HepG2 (cell line): ENCODE results near the gene TSPAN3. TPM values are rescaled to one million over a fixed set of nuclear protein-coding genes. Genes with fewer than 3 reads are reported as not detected.
A peak's percentile ranks its signal among the peaks of the same experiment; 100 is the strongest.

ENCODE experiments used
- ATAC-seq: fragments of 200-7000 bp; cut with Tn5 transposase; 3 replicates; pipeline ENCODE4 v1.9.1; 2020; ENCODE audit warnings: mild to moderate bottlenecking, moderate library complexity
- BruUV-seq: library from RNA; stranded (reverse); fragments of 400-500 nt; replicated peaks from 2 replicates; lab custom pipeline; 2021; lab: Mats Ljungman, UMichigan
- CTCF ChIA-PET: fragments of 300-600 bp; formaldehyde crosslinking; extraction: SDS; loops from one replicate; lab custom pipeline; 2021; ENCODE audit warnings: low total read pairs, inconsistent platforms, low intra/inter-chr PET ratio; lab: Yijun Ruan, JAX
- POLR2A ChIA-PET: fragments of 350-600 bp; sonication (Branson Sonifier 250); formaldehyde crosslinking; loops from one replicate; lab custom pipeline; 2020; ENCODE audit warnings: antibody characterized with exemption, inconsistent platforms; lab: Yijun Ruan, JAX
- DNase-seq: peaks from one replicate; pipeline ENCODE4 v3.0.0-alpha.2; 2015; ENCODE audit warnings: low spot score
- FAIRE-seq: peaks from 3 replicates; lab custom pipeline; 2011; peaks lifted over from hg19 to GRCh38; lab: Jason Lieb, UNC
- H2AFZ ChIP-seq: one replicate; pipeline ENCODE4 v1.6.1; 2011; ENCODE audit warnings: low read length, inconsistent platforms
- H3K27ac ChIP-seq: fragments of 300-600 bp; 3 replicates; pipeline ENCODE4 v1.8.0; 2011; ENCODE audit warnings: mixed run types, mild to moderate bottlenecking, mixed read lengths, low read length, inconsistent platforms; ENCODE audit not compliant: insufficient read depth; ENCODE audit errors: extremely low read length
- H3K27me3 ChIP-seq, 2 experiments: fragments of 200-600 bp in 1 of 2; 2 replicates in 1 of 2; 3 replicates in 1 of 2; pipeline versions ENCODE4 v1.6.0 to v1.8.0; 2011; ENCODE audit warnings: low read length in 2 of 2, mild to moderate bottlenecking in 2 of 2, moderate library complexity in 2 of 2, inconsistent platforms in 1 of 2; ENCODE audit not compliant: insufficient read depth in 2 of 2, control insufficient read depth in 1 of 2
- H3K36me3 ChIP-seq, 2 experiments: fragments of 200-600 bp in 1 of 2; replicated peaks in 1 of 2; 2 replicates in 1 of 2; 3 replicates in 1 of 2; pipeline versions ENCODE4 v1.5.1 to v1.8.0; 2011; ENCODE audit warnings: low read length in 2 of 2, inconsistent platforms in 1 of 2; ENCODE audit not compliant: insufficient read depth in 2 of 2, control insufficient read depth in 1 of 2
- H3K4me1 ChIP-seq: 2 replicates; pipeline ENCODE4 v1.5.1; 2012; ENCODE audit warnings: low read length, inconsistent platforms; ENCODE audit not compliant: insufficient read depth
- H3K4me2 ChIP-seq: 2 replicates; pipeline ENCODE4 v1.6.0; 2011; ENCODE audit warnings: low read depth, low read length, inconsistent platforms
- H3K4me3 ChIP-seq, 3 experiments: fragments of 200-600 bp in 1 of 3; sonication (generic), shearing (Covaris generic) in 1 of 3; replicated peaks in 1 of 3; 2 replicates each; pipeline ENCODE4 v1.5.1; 2011 to 2016; ENCODE audit warnings: low read length in 3 of 3, inconsistent platforms in 2 of 3, low read depth in 2 of 3, mild to moderate bottlenecking in 2 of 3, control low read depth in 1 of 3, mixed read lengths in 1 of 3; ENCODE audit not compliant: insufficient read depth in 1 of 3
- H3K79me2 ChIP-seq: one replicate; pipeline ENCODE4 v1.6.1; 2011; ENCODE audit warnings: low read length, inconsistent platforms; ENCODE audit not compliant: insufficient read depth
- H3K9ac ChIP-seq: 2 replicates; pipeline ENCODE4 v1.6.0; 2011; ENCODE audit warnings: mild to moderate bottlenecking, low read depth, low read length, inconsistent platforms; ENCODE audit not compliant: insufficient read depth
- H3K9me3 ChIP-seq: 2 replicates; pipeline ENCODE4 v1.5.1; 2012; ENCODE audit warnings: mild to moderate bottlenecking, low read length
- H4K20me1 ChIP-seq: 2 replicates; pipeline ENCODE4 v1.6.0; 2011; ENCODE audit warnings: inconsistent platforms, mild to moderate bottlenecking, low read length, moderate library complexity; ENCODE audit not compliant: insufficient read depth
- AGO2 ChIP-seq: fragments of 200-400 bp; formaldehyde crosslinking; optimal IDR thresholded peaks from 2 replicates; pipeline ENCODE3; 2017; ENCODE audit warnings: mild to moderate bottlenecking, low read depth, low read length, moderate library complexity
- BRCA1 ChIP-seq: sonication (generic); formaldehyde crosslinking; IDR thresholded peaks from 2 replicates; pipeline ENCODE4 v1.4.0; 2020; ENCODE audit warnings: missing genetic modification reagents
- EP300 ChIP-seq, 3 experiments: sonication (generic) in 1 of 3; formaldehyde crosslinking in 1 of 3; IDR thresholded peaks; 2 replicates each; pipeline versions ENCODE4 v1.5.1 to v1.6.1; 2011 to 2020; ENCODE audit warnings: low read depth in 2 of 3, low read length in 2 of 3, borderline replicate concordance in 1 of 3, improper control_type of control experiment in 1 of 3, mild to moderate bottlenecking in 1 of 3, missing genetic modification reagents in 1 of 3, moderate library complexity in 1 of 3
- HMGXB4 ChIP-seq, 2 experiments: sonication (generic) in 1 of 2; formaldehyde crosslinking in 1 of 2; IDR thresholded peaks; 2 replicates each; pipeline versions ENCODE4 v1.4.0 to v1.6.1; 2018 to 2020; ENCODE audit warnings: missing genetic modification reagents in 2 of 2, borderline replicate concordance in 1 of 2, low read depth in 1 of 2, mild to moderate bottlenecking in 1 of 2, missing biosample characterization in 1 of 2
- JARID2 ChIP-seq: sonication (generic); formaldehyde crosslinking; IDR thresholded peaks from 2 replicates; pipeline ENCODE4 v1.8.1; 2023; ENCODE audit warnings: missing genetic modification reagents, inconsistent platforms; ENCODE audit not compliant: insufficient replicate concordance
- KLF16 ChIP-seq, 2 experiments: sonication (generic) in 1 of 2; formaldehyde crosslinking in 1 of 2; IDR thresholded peaks; 2 replicates each; pipeline versions ENCODE4 v1.6.1 to v1.8.0; 2016 to 2023; ENCODE audit warnings: missing genetic modification reagents in 2 of 2, missing compliant biosample characterization in 1 of 2
- NFE2L1 ChIP-seq: sonication (generic); formaldehyde crosslinking; IDR thresholded peaks from 2 replicates; pipeline ENCODE4 v1.4.0; 2020; ENCODE audit warnings: missing genetic modification reagents, mild to moderate bottlenecking, borderline replicate concordance
- PCBP1 ChIP-seq: fragments of 200-400 bp; formaldehyde crosslinking; IDR thresholded peaks from 2 replicates; pipeline ENCODE4 v1.6.1; 2017; ENCODE audit warnings: mild to moderate bottlenecking, low read depth, low read length, borderline replicate concordance
- POLR2AphosphoS2 ChIP-seq: IDR thresholded peaks from 2 replicates; pipeline ENCODE4 v1.6.1; 2011; ENCODE audit warnings: low read depth, low read length, improper control_type of control experiment
- REXO4 ChIP-seq: sonication (generic); formaldehyde crosslinking; IDR thresholded peaks from 2 replicates; pipeline ENCODE4 v1.8.0; 2022; ENCODE audit warnings: missing genetic modification reagents, mild to moderate bottlenecking, borderline replicate concordance
- ZFP36 ChIP-seq: fragments of 150-350 bp; IDR thresholded peaks from 2 replicates; pipeline ENCODE4 v1.6.1; 2018; ENCODE audit warnings: borderline replicate concordance, low read length, low read depth; ENCODE audit not compliant: partially characterized antibody
- WGBS: methylation state at CpG from one replicate; pipeline ENCODE4 v1.1.6; 2017; ENCODE audit warnings: low lambda C conversion rate; 5-methylcytosine and 5-hydroxymethylcytosine counted together
- in situ Hi-C: cut with HindIII; loops from 2 replicates; pipeline ENCODE4 v1.10.0; 2017; ENCODE audit warnings: low pct_unique_long_range_greater_than_20kb; ENCODE audit not compliant: extremely low pct_ligation_motif_present
- intact Hi-C: fragments of 100-400 bp; cut with micrococcal nuclease; formaldehyde crosslinking; loops from one replicate; pipeline ENCODE4 v1.10.0; 2022; ENCODE audit not compliant: unreplicated experiment
- polyA plus RNA-seq, 8 experiments: library from polyadenylated mRNA; depleted of rRNA in 3 of 8; stranded (reverse) in 7 of 8; unstranded in 1 of 8; fragments of >200 nt; fragmentation: Illumina TruSeq in 4 of 8; extraction: Trizol in 4 of 8; gene quantifications; 2 replicates each; pipeline versions ENCODE4 v1.2.1 to v1.2.3, GENCODE V29; 2011 to 2016; ENCODE audit warnings: low read depth in 4 of 8, missing spikeins in 1 of 8, mixed read lengths in 1 of 8; ENCODE audit not compliant: insufficient read depth in 1 of 8
- total RNA-seq, 5 experiments: library from RNA; depleted of rRNA; stranded (reverse); fragments of >200 nt; fragmentation: Illumina TruSeq; extraction: Trizol; gene quantifications; 2 replicates each; pipeline ENCODE4 v1.2.3, GENCODE V29; 2016; ENCODE audit warnings: low read depth in 1 of 5

TSPAN3 gene
- total and polyA plus RNA-seq, 2 of the 13 experiments (the other 11 are each of a cell fraction or from before 2014, with no cell fraction given), result 167 to 170 TPM

DNA sequence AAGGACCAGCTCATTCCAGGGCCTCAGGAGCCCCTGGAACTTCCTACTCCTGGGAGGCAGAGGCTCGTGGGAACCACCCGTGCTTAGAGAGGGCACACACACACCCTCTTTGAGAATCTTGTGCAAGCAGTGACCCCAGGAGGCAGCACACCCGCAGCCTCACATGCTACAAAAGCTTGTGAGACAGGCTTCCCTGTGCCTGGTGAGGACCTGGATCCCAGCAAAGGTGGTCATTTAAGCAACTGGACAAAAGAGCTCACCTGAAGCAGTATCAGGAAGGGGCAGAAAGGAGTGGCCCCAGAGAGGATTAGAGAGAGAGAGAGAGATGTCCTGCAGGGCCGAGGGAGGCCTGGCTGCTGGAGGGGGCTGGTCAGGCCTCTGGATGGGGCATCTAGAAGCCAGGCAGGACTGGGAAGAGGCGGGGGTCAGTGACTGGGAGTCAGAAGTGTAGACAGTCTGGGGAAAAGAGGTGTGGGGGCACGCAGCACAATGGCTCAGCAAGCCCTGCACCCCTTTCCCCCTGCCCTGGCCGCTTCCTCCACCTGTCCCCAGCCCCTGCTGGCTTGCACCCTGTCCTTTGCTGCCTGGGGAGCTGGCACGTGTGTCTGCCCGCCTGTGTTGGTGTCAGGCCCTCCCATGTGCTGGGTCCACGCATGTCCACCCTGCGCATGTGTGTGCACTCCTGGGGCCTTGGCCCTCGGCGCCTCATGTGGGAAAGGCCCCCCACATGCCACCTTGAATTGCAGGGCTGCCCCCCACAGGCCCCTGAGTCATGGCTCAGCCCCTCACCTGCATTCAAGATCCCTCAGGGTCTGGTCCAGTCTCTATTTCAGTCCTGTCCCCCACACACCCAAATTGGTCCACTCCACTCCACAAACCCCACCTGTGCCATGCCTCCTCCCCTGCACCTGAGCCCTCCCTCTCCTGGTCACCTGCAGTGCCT lies 36.9 kb downstream of the TSPAN3 start:
- intact Hi-C loops (loop anchor here (5.0 kb wide), 1 partner anchor 132 kb away; no protein-coding TSS in a partner anchor), in situ Hi-C loops (loop anchor here (10.0 kb wide), 1 partner anchor 129 kb away; the partner anchor contains the start of gene SCAPER)
- H3K4me3 ChIP-seq, result no peak overlapping the region
- ChIA-PET CTCF (no interaction called here), POLR2A (no interaction called here)
- no peak overlapping the region for H3K27ac ChIP-seq
- 94% methylated on average over 4 of the region's 13 CpGs for WGBS
- DNase-seq (no peak), FAIRE-seq (no peak), ATAC-seq (no peak)
- no peak overlapping the region for H2AFZ ChIP-seq
- no TSS peak for BruUV-seq
- peaks cover 46% of the 10 kb centered on the region for H3K4me1 ChIP-seq
- no peaks in the 10 kb centered on the region for H3K9me3 ChIP-seq
- H3K79me2 ChIP-seq, result no peaks in the 10 kb centered on the region
- no peaks in the 10 kb centered on the region for H4K20me1 ChIP-seq
- H3K9ac ChIP-seq, result 0 out of 2 replicates have a peak overlapping the region, but pooled peaks have one; percentile 15
- peaks cover 1 to 4% of the 10 kb centered on the region in 2 experiments; a peak in 2 of 5 replicates for H3K27me3 ChIP-seq
- 0 out of 2 replicates have a peak, but pooled peaks have one; percentile 5 for TF ChIP-seq PCBP1
- no peak for TF ChIP-seq BRCA1 (CRISPR knock-in tag)
- TF ChIP-seq KLF16 (CRISPR knock-in tag; IDR thresholded peaks at IDR 0.05), result no peak
- no peak for TF ChIP-seq HMGXB4 (CRISPR knock-in tag; IDR thresholded peaks at IDR 0.05; ENCODE audit: borderline replicate concordance in 1 of 2, low read depth in 1 of 2)
- no peak for TF ChIP-seq NFE2L1 (CRISPR knock-in tag)
- TF ChIP-seq JARID2 (CRISPR knock-in tag), result no peak
- no peak for TF ChIP-seq POLR2AphosphoS2
- TF ChIP-seq REXO4 (CRISPR knock-in tag), result no peak
- TF ChIP-seq EP300 (IDR thresholded peaks at IDR 0.05; ENCODE audit: low read depth in 2 of 2, low read length in 2 of 2), result no peak
- no peak for TF ChIP-seq EP300 (CRISPR knock-in tag; IDR thresholded peaks at IDR 0.05; ENCODE audit: borderline replicate concordance)
- TF ChIP-seq AGO2, result peak; percentile 91
- no peak for TF ChIP-seq ZFP36
- H3K36me3 ChIP-seq, result peaks cover 0 to 6% of the 10 kb centered on the region in 2 experiments; a peak in 2 of 5 replicates
- H3K4me2 ChIP-seq, result peak overlapping the region; percentile 97
